Activated T-helper 2 cell treated with anti-CD3 and anti-CD28 coated beads, Interferon-gamma antibody, Interleukin-2, Interleukin-4, amounts not matched to agents 10 μg/mL and 5 μg/mL and 100 μg/mL, durations not matched to agents 14 hours and 24 hours and 36 hours (primary cell): ENCODE data around the gene ARRB1. TPM values are rescaled to one million over a fixed set of nuclear protein-coding genes. Genes with fewer than 3 reads are reported as not detected.
A peak's percentile ranks its signal among the peaks of the same experiment; 100 is the strongest.

Experiments used
- DNase-seq: peaks from one replicate; pipeline ENCODE4 v3.0.0; 2021; ENCODE audit warnings: low spot score
- H3K27ac Mint-ChIP-seq: one replicate; pipeline ENCODE4 v1.8.0; 2021; ENCODE audit warnings: mixed read lengths
- H3K27me3 Mint-ChIP-seq: one replicate; pipeline ENCODE4 v1.8.0; 2021; ENCODE audit warnings: low read depth, mixed read lengths
- H3K36me3 Mint-ChIP-seq: one replicate; pipeline ENCODE4 v1.8.0; 2021; ENCODE audit warnings: low read depth, mixed read lengths
- H3K4me1 Mint-ChIP-seq: one replicate; pipeline ENCODE4 v1.8.0; 2021; ENCODE audit warnings: low read depth, mixed read lengths
- H3K4me3 Mint-ChIP-seq: one replicate; pipeline ENCODE4 v1.8.0; 2021; ENCODE audit warnings: low read depth, mild to moderate bottlenecking, moderate library complexity, mixed read lengths
- H3K9me3 Mint-ChIP-seq: one replicate; pipeline ENCODE4 v1.8.0; 2021; ENCODE audit warnings: mixed read lengths
- intact Hi-C: fragments of 100-400 bp; cut with micrococcal nuclease; formaldehyde crosslinking; loops from one replicate; pipeline ENCODE4 v1.15.1; 2023
- total RNA-seq: library from RNA; stranded (reverse); gene quantifications from 2 replicates; pipeline ENCODE4 v1.2.3, GENCODE V29; 2022

The ARRB1 gene
- total RNA-seq, 1 donor from 2014 or later, result 19.3 TPM

- H3K27me3 Mint-ChIP-seq, result no peaks in the 10 kb centered on the region
- DNase-seq, result no peak
- intact Hi-C loops, result no loop called here
- H3K9me3 Mint-ChIP-seq, result no peaks in the 10 kb centered on the region
- H3K27ac Mint-ChIP-seq, result no peak overlapping the region
- peaks cover 48% of the 10 kb centered on the region for H3K4me1 Mint-ChIP-seq
- no peak overlapping the region for H3K4me3 Mint-ChIP-seq
- no peaks in the 10 kb centered on the region for H3K36me3 Mint-ChIP-seq
Measured at GRCh38 chr11:75345455-75346160, 5.9 kb downstream of the ARRB1 start.

GRCh38 chr11:75344761-75345454, 6.6 kb downstream of the ARRB1 start:
- no peaks in the 10 kb centered on the region for H3K9me3 Mint-ChIP-seq
- no peak overlapping the region for H3K27ac Mint-ChIP-seq
- no peak for DNase-seq
- intact Hi-C loops, result no loop called here
- H3K4me3 Mint-ChIP-seq, result no peak overlapping the region
- H3K27me3 Mint-ChIP-seq, result no peaks in the 10 kb centered on the region
- H3K4me1 Mint-ChIP-seq, result peaks cover 49% of the 10 kb centered on the region
- H3K36me3 Mint-ChIP-seq, result no peaks in the 10 kb centered on the region

- Mint-ChIP-seq H3K27me3 (no peaks in the 10 kb centered on the region), H3K27ac (no peak overlapping the region), H3K36me3 (no peaks in the 10 kb centered on the region), H3K4me1 (peaks cover 56% of the 10 kb centered on the region), H3K4me3 (no peak overlapping the region), H3K9me3 (no peaks in the 10 kb centered on the region)
- intact Hi-C loops, result no loop called here
- DNase-seq, result no peak
Measured at GRCh38 chr11:75344186-75344585, 7.3 kb downstream of the ARRB1 start.

DNA sequence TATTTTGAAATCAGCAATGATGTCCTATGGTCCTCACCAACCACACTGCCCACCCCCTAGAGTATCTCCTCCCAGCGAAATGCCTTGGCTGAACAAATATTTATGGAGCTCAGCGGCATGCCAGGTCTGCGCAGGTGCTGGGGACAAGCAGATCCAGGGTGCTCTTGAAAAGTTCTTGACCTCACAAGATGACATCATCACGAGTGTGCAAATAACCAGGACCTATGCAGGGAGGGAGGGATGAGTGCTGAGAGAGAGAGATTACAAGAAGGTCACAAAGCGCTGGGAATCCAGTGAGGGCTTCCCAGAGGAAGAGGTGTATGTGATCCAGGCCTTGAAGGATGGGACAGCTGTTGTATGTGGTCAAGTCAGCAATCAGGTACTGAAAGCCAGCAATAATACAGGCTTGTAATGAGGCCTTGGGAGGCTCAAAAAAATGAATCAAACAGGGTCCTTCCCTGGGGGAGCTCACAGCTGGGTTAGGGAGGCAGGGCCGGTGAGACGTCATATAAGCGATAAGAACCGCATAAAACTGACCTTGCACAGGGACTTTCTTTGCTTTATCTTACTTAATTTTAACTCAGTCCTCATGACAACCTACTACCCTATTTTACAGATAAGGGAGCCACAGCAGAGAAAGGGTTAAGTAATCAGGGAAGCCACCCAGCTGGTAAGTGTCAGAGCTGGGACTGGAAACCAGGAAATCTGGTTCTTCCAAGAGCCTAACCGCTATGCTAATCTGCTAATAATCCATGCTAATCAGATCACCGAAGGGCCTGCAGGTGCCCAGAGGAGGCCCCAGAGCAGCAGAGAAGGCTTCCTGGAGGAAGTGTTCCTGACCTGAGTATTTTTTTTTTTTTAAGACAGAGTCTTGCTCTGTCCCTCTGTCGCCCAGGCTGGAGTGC, 8.2 kb downstream of the ARRB1 start:
- H3K9me3 Mint-ChIP-seq, result no peaks in the 10 kb centered on the region
- no peaks in the 10 kb centered on the region for H3K36me3 Mint-ChIP-seq
- no peaks in the 10 kb centered on the region for H3K27me3 Mint-ChIP-seq
- intact Hi-C loops, result no loop called here
- peak overlapping the region; percentile 12 for H3K27ac Mint-ChIP-seq
- no peak for DNase-seq
- no peak overlapping the region for H3K4me3 Mint-ChIP-seq
- H3K4me1 Mint-ChIP-seq, result peaks cover 64% of the 10 kb centered on the region

GRCh38 chr11:75342231-75342918, 9.1 kb downstream of the ARRB1 start:
- Mint-ChIP-seq H3K4me3 (no peak overlapping the region), H3K27me3 (no peaks in the 10 kb centered on the region), H3K4me1 (peaks cover 67% of the 10 kb centered on the region), H3K36me3 (no peaks in the 10 kb centered on the region), H3K9me3 (no peaks in the 10 kb centered on the region), H3K27ac (peak overlapping the region; percentile 3)
- intact Hi-C loops, result no loop called here
- no peak for DNase-seq

DNA sequence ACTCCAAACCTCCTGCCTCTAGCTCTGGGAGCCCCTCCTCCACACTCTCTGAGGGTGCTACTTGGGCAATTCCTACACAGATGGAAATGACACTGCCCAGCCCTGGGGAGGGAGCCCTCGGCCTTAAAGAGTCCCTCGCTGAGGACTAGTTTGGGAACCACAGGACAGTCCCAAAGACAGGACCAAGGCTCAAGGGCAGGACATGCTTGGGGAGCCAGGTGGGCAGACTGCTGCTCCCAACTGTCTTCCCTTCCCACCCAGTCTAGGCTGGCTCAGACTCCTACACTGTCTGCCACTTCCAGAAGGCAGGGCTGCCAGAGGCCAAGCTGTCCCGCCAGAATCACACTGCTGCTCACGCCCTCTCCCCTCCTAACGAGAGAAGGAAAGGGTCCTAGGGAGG, 9.8 kb downstream of the ARRB1 start:
- peaks cover 70% of the 10 kb centered on the region for H3K4me1 Mint-ChIP-seq
- no peaks in the 10 kb centered on the region for H3K27me3 Mint-ChIP-seq
- no peaks in the 10 kb centered on the region for H3K36me3 Mint-ChIP-seq
- no peak for DNase-seq
- peak overlapping the region; percentile 34 for H3K27ac Mint-ChIP-seq
- no peaks in the 10 kb centered on the region for H3K9me3 Mint-ChIP-seq
- H3K4me3 Mint-ChIP-seq, result no peak overlapping the region
- intact Hi-C loops, result no loop called here

- DNase-seq, result no peak
- intact Hi-C loops, result no loop called here
- no peaks in the 10 kb centered on the region for H3K9me3 Mint-ChIP-seq
- H3K4me1 Mint-ChIP-seq, result peaks cover 58% of the 10 kb centered on the region
- no peaks in the 10 kb centered on the region for H3K36me3 Mint-ChIP-seq
- H3K27ac Mint-ChIP-seq, result peak overlapping the region; percentile 61
- no peaks in the 10 kb centered on the region for H3K27me3 Mint-ChIP-seq
- H3K4me3 Mint-ChIP-seq, result peak overlapping the region; percentile 63
Measured at GRCh38 chr11:75339685-75340409, 11.6 kb downstream of the ARRB1 start.

DNA sequence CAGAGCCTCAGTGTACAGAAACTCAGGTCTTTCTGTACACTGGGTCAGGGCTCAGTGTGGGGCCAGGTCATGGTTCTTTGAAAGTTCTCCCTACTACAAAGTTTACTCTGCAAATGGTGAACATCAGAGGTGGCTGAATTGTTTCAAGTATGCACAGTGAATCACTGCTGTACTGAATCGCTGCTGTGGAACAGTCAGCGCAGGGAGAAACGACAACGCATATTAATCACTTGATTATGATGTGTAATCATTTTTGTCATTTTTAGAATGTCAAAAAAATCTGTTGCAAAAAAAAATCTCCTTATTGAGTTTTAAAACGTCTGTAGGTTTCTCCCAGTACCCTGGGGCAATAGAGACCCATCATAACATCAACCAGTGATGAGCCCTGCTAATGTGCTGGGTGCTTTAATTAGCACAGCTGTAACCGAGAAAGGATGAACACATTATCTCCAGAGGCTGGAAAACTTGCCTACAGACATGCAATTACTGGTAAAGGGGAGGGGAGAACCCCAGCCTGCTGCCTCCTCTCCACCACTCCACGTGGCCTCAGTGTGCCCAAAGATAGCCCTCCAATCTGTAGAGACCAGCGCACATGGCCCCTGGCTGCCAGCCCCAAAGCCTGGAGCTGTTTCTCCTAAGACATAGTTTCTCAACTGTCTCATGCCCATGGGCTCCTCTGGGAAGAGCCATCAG, 12.8 kb downstream of the ARRB1 start:
- Mint-ChIP-seq H3K36me3 (peaks cover 3% of the 10 kb centered on the region), H3K4me3 (no peak overlapping the region), H3K27ac (no peak overlapping the region), H3K4me1 (peaks cover 57% of the 10 kb centered on the region), H3K27me3 (no peaks in the 10 kb centered on the region), H3K9me3 (no peaks in the 10 kb centered on the region)
- no peak for DNase-seq
- intact Hi-C loops, result loop anchor here (1.0 kb wide), 1 partner anchor 9 kb away; no protein-coding TSS in a partner anchor

GRCh38 chr11:75337195-75337654, 14.2 kb downstream of the ARRB1 start:
- H3K9me3 Mint-ChIP-seq, result no peaks in the 10 kb centered on the region
- H3K4me1 Mint-ChIP-seq, result peaks cover 56% of the 10 kb centered on the region
- no peak overlapping the region for H3K4me3 Mint-ChIP-seq
- peaks cover 9% of the 10 kb centered on the region for H3K36me3 Mint-ChIP-seq
- H3K27me3 Mint-ChIP-seq, result no peaks in the 10 kb centered on the region
- intact Hi-C loops, result no loop called here
- DNase-seq, result no peak
- H3K27ac Mint-ChIP-seq, result no peak overlapping the region

GRCh38 chr11:75334976-75335375, 16.5 kb downstream of the ARRB1 start:
- peaks cover 19% of the 10 kb centered on the region for H3K36me3 Mint-ChIP-seq
- DNase-seq, result no peak
- H3K27me3 Mint-ChIP-seq, result no peaks in the 10 kb centered on the region
- intact Hi-C loops, result no loop called here
- H3K9me3 Mint-ChIP-seq, result peaks cover 10% of the 10 kb centered on the region
- no peak overlapping the region for H3K4me3 Mint-ChIP-seq
- H3K4me1 Mint-ChIP-seq, result peaks cover 41% of the 10 kb centered on the region
- H3K27ac Mint-ChIP-seq, result no peak overlapping the region

DNA sequence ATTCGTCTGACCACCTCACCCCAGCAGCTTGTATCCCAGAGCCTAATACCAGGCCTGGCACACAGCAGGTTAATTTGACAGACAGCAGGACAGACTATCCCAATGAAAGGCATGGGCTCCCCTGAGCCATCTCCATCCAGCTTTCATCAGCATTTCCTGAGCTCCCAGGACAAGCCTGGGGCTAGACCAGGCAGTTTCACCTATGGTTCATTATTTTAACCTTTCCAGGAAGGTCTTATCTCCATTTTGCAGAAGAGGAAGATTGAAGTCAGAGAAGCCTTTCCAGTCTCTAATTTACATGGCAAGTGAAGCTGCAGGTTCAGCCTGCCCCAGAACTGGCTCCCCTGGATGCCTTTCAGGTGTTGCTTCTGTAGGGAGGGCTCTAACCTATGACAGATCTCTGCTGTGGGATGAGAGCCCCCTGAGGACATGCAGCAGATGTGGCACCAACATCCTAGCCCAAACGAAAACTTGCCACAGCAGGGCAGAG, 17.0 kb downstream of the ARRB1 start:
- Mint-ChIP-seq H3K27ac (peak overlapping the region; percentile 8), H3K36me3 (peaks cover 19% of the 10 kb centered on the region), H3K9me3 (peaks cover 10% of the 10 kb centered on the region), H3K4me1 (peaks cover 42% of the 10 kb centered on the region), H3K27me3 (no peaks in the 10 kb centered on the region), H3K4me3 (no peak overlapping the region)
- DNase-seq, result no peak
- intact Hi-C loops, result no loop called here
